ENCODE results near the gene SEC14L1.
A peak's percentile ranks its signal among the peaks of the same experiment; 100 is the strongest.

The SEC14L1 gene

DNA sequence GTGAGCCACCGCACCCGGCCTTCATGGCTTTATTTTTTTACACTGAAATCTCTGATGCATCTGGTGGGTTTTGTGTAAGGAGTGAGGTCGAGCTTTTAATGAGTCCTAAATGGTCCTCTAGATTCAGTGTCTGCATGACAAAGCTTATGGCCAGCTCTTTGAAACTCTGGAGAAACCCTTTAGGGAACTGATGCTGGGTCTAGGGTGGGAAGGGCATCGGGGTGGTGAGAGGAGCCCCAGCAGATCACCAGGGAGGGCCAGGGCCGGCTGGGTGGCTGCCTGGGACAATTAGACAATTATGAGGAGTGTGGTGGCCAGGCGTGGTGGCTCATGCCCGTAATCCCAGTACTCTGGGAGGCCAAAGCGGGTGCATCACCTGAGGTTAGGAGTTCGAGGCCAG lies 93.9 kb downstream of the SEC14L1 start:
- Histone ChIP-seq H3K4me3 (peak overlapping the region; percentile 39 to 47), H3K4me1 (peaks cover 0 to 17% (median 7%) of the 10 kb centered on the region in 4 donors), H3K36me3 (no peaks in the 10 kb centered on the region), H3K9me3 (no peaks in the 10 kb centered on the region), H3K27me3 (no peaks in the 10 kb centered on the region), H3K27ac (peak overlapping the region; percentile 67)
- TF ChIP-seq, protein P1, sequence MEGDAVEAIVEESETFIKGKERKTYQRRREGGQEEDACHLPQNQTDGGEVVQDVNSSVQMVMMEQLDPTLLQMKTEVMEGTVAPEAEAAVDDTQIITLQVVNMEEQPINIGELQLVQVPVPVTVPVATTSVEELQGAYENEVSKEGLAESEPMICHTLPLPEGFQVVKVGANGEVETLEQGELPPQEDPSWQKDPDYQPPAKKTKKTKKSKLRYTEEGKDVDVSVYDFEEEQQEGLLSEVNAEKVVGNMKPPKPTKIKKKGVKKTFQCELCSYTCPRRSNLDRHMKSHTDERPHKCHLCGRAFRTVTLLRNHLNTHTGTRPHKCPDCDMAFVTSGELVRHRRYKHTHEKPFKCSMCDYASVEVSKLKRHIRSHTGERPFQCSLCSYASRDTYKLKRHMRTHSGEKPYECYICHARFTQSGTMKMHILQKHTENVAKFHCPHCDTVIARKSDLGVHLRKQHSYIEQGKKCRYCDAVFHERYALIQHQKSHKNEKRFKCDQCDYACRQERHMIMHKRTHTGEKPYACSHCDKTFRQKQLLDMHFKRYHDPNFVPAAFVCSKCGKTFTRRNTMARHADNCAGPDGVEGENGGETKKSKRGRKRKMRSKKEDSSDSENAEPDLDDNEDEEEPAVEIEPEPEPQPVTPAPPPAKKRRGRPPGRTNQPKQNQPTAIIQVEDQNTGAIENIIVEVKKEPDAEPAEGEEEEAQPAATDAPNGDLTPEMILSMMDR (IDR thresholded peaks at IDR 0.05), result no peak
- DNase-seq, result no peak
- intact Hi-C loops (cut with DNase I; ENCODE audit: low total_unique reads), result no loop called here

DNA sequence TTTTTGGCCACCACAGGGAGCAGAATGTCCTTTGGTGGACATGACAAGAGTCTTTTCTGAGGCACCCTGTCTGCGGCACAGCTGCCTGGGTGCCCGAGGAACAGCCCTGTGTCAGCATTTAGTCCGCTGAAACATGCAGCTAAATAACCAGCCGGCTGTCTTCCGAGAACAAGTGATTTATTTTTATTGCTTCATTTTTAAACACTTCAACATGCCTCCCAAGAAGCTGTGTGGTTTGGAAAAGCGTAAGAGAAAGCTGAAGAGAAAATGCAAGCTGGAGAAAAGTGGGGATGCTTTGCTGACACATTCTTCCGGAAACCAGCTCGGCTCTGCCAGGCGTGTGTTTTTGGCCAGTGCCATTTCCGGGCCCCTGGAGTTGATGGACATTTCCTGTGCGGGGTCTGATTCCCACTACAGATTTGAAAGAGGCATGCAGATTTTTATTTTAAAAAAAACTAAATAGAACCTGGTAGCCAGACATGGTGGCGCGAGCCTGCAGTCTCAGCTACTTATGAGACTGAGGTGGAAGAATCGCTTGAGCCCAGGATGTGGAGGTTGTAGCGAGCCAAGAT lies 94.7 kb downstream of the SEC14L1 start:
- H3K27me3 ChIP-seq, result no peaks in the 10 kb centered on the region
- intact Hi-C loops (cut with DNase I; ENCODE audit: low total_unique reads), result no loop called here
- TF ChIP-seq, protein P1 (IDR thresholded peaks at IDR 0.05), result no peak
- H3K9me3 ChIP-seq, result no peaks in the 10 kb centered on the region
- DNase-seq, result peak in 1 of 2 donors; percentile 61
- peak overlapping the region; percentile 67 for H3K27ac ChIP-seq
- no peaks in the 10 kb centered on the region for H3K36me3 ChIP-seq
- H3K4me1 ChIP-seq, result peaks cover 0 to 17% (median 7%) of the 10 kb centered on the region in 4 donors
- H3K4me3 ChIP-seq, result peak overlapping the region; percentile 39 to 47

- no peaks in the 10 kb centered on the region for H3K36me3 ChIP-seq
- no peak overlapping the region for H3K27ac ChIP-seq
- no peaks in the 10 kb centered on the region for H3K9me3 ChIP-seq
- no peak overlapping the region for H3K4me3 ChIP-seq
- TF ChIP-seq, protein P1 (IDR thresholded peaks at IDR 0.05), result no peak
- peaks cover 0 to 9% of the 10 kb centered on the region in 2 donors for H3K27me3 ChIP-seq
- DNase-seq, result no peak
- intact Hi-C loops (cut with DNase I; ENCODE audit: low total_unique reads), result no loop called here
- peaks cover 0 to 17% (median 7%) of the 10 kb centered on the region in 4 donors for H3K4me1 ChIP-seq
Observed at GRCh38 chr17:77237232-77238008, 96.7 kb downstream of the SEC14L1 start.

- H3K4me3 ChIP-seq, result no peak overlapping the region
- no peak for DNase-seq
- H3K27me3 ChIP-seq, result peaks cover 0 to 9% of the 10 kb centered on the region in 2 donors
- TF ChIP-seq, protein P1 (IDR thresholded peaks at IDR 0.05), result no peak
- intact Hi-C loops (cut with DNase I; ENCODE audit: low total_unique reads), result loop anchor here (10.0 kb wide), 1 partner anchor 366 kb away; no protein-coding TSS in a partner anchor
- H3K4me1 ChIP-seq, result peaks cover 0 to 3% (median 0%) of the 10 kb centered on the region in 4 donors
- H3K9me3 ChIP-seq, result no peaks in the 10 kb centered on the region
- H3K36me3 ChIP-seq, result no peaks in the 10 kb centered on the region
- no peak overlapping the region for H3K27ac ChIP-seq
Observed at GRCh38 chr17:77240976-77241375, 100.2 kb downstream of the SEC14L1 start.

- intact Hi-C loops (cut with DNase I; ENCODE audit: low total_unique reads), result loop anchor here (10.0 kb wide), 1 partner anchor 367 kb away; no protein-coding TSS in a partner anchor
Observed at GRCh38 chr17:77242118-77242851, 101.5 kb downstream of the SEC14L1 start.

More at GRCh38 chr17:77242118-77242851, 101.5 kb downstream of the SEC14L1 start:
- TF ChIP-seq, protein P1 (IDR thresholded peaks at IDR 0.05), result no peak
- no peak overlapping the region for H3K27ac ChIP-seq
- H3K36me3 ChIP-seq, result no peaks in the 10 kb centered on the region
- H3K27me3 ChIP-seq, result peaks cover 0 to 12% of the 10 kb centered on the region in 2 donors
- DNase-seq, result no peak
- H3K9me3 ChIP-seq, result no peaks in the 10 kb centered on the region
- H3K4me3 ChIP-seq, result no peak overlapping the region
- H3K4me1 ChIP-seq, result peaks cover 3 to 11% (median 8%) of the 10 kb centered on the region in 4 donors

All from tibial artery (tissue), 4 donors.